OCI-LY1 (cell line): Measurements from ENCODE around the gene WHRN.

Experiments used
- H2AFZ ChIP-seq: fragments of 200-600 bp; sonication (generic), shearing (Covaris generic); 2 replicates; pipeline ENCODE4 v1.6.0; 2014; ENCODE audit warnings: antibody characterized with exemption, mild to moderate bottlenecking, low read length
- H3F3A ChIP-seq: fragments of 200-600 bp; sonication (generic), shearing (Covaris generic); 2 replicates; pipeline ENCODE4 v1.6.0; 2014; ENCODE audit warnings: mild to moderate bottlenecking, antibody characterized with exemption, low read length, moderate library complexity; ENCODE audit not compliant: insufficient read depth
- H3K27ac ChIP-seq: fragments of 200-600 bp; sonication (generic); 2 replicates; pipeline ENCODE4 v1.5.1; 2014; ENCODE audit warnings: low read length, mixed run types, mild to moderate bottlenecking, low read depth; ENCODE audit not compliant: poor library complexity, severe bottlenecking
- H3K27me3 ChIP-seq: fragments of 200-600 bp; sonication (generic); 2 replicates; pipeline ENCODE4 v1.6.0; 2014; ENCODE audit warnings: antibody characterized with exemption, mild to moderate bottlenecking, low read length, moderate library complexity; ENCODE audit not compliant: insufficient read depth
- H3K36me3 ChIP-seq: fragments of 200-600 bp; sonication (generic); 2 replicates; pipeline ENCODE4 v1.6.1; 2014; ENCODE audit warnings: mild to moderate bottlenecking, antibody characterized with exemption, low read length, moderate library complexity, mixed read lengths; ENCODE audit not compliant: insufficient read depth
- H3K4me1 ChIP-seq: fragments of 200-600 bp; sonication (generic); 2 replicates; pipeline ENCODE4 v1.5.1; 2014; ENCODE audit warnings: mild to moderate bottlenecking, low read length, moderate library complexity; ENCODE audit not compliant: insufficient read depth, severe bottlenecking
- H3K4me2 ChIP-seq: fragments of 200-600 bp; sonication (generic), shearing (Covaris generic); 2 replicates; pipeline ENCODE4 v1.6.1; 2014; ENCODE audit warnings: low read length
- H3K4me3 ChIP-seq: fragments of 200-600 bp; sonication (generic); 2 replicates; pipeline ENCODE4 v1.5.1; 2014; ENCODE audit warnings: low read length, low read depth, mild to moderate bottlenecking, mixed read lengths; ENCODE audit not compliant: poor library complexity, severe bottlenecking
- H3K79me2 ChIP-seq: fragments of 200-600 bp; shearing (Covaris generic); 2 replicates; pipeline ENCODE4 v1.6.1; 2016; ENCODE audit warnings: mixed run types, low read length, mixed read lengths; ENCODE audit not compliant: insufficient read depth
- H3K9ac ChIP-seq: fragments of 200-600 bp; sonication (generic), shearing (Covaris generic); 2 replicates; pipeline ENCODE4 v1.6.1; 2014; ENCODE audit warnings: mild to moderate bottlenecking, low read length, mixed read lengths
- H3K9me2 ChIP-seq: fragments of 200-600 bp; sonication (generic), shearing (Covaris generic); 2 replicates; pipeline ENCODE4 v1.6.1; 2014; ENCODE audit warnings: low read depth, mild to moderate bottlenecking, low read length, mixed read lengths
- H3K9me3 ChIP-seq: fragments of 200-600 bp; shearing (Covaris generic); 2 replicates; pipeline ENCODE4 v1.6.1; 2014; ENCODE audit warnings: low read length, mixed read lengths
- H4K20me1 ChIP-seq: fragments of 200-600 bp; sonication (generic), shearing (Covaris generic); 2 replicates; pipeline ENCODE4 v1.6.0; 2016; ENCODE audit warnings: mild to moderate bottlenecking, low read length; ENCODE audit not compliant: insufficient read depth
- CTCF ChIP-seq: fragments of 200-600 bp; sonication (generic), shearing (Covaris generic); IDR thresholded peaks from 2 replicates; pipeline ENCODE4 v1.5.1; 2017; ENCODE audit warnings: mild to moderate bottlenecking, antibody characterized with exemption, low read length, moderate library complexity, mixed read lengths
- EZH2 ChIP-seq: fragments of 200-600 bp; sonication (generic), shearing (Covaris generic); IDR thresholded peaks from 2 replicates; pipeline ENCODE4 v1.8.0; 2017; ENCODE audit warnings: borderline replicate concordance, mixed run types, mild to moderate bottlenecking, antibody characterized with exemption, low read length, moderate library complexity, mixed read lengths

The WHRN gene

GRCh38 chr9:114432323-114433067, 72.8 kb downstream of the WHRN start:
- no peak for TF ChIP-seq CTCF
- TF ChIP-seq EZH2, result no peak
- H3K4me1 ChIP-seq, result no peaks in the 10 kb centered on the region
- no peaks in the 10 kb centered on the region for H4K20me1 ChIP-seq
- H3K4me3 ChIP-seq, result no peak overlapping the region
- no peak overlapping the region for H3K4me2 ChIP-seq
- no peaks in the 10 kb centered on the region for H3K9me2 ChIP-seq
- H3K9me3 ChIP-seq, result no peaks in the 10 kb centered on the region
- H3K27me3 ChIP-seq, result peaks cover 3% of the 10 kb centered on the region; the same call in 1 of the 2 replicates
- H3K9ac ChIP-seq, result no peak overlapping the region
- H3K79me2 ChIP-seq, result no peaks in the 10 kb centered on the region
- no peak overlapping the region for H2AFZ ChIP-seq
- H3F3A ChIP-seq, result no peaks in the 10 kb centered on the region
- no peaks in the 10 kb centered on the region for H3K36me3 ChIP-seq
- no peak overlapping the region for H3K27ac ChIP-seq

GRCh38 chr9:114431770-114432169, 73.5 kb downstream of the WHRN start:
- Histone ChIP-seq H2AFZ (no peak overlapping the region), H3K36me3 (no peaks in the 10 kb centered on the region), H3K27me3 (peaks cover 3% of the 10 kb centered on the region; the same call in 1 of the 2 replicates), H4K20me1 (no peaks in the 10 kb centered on the region), H3K9me3 (no peaks in the 10 kb centered on the region), H3K4me1 (no peaks in the 10 kb centered on the region), H3K79me2 (no peaks in the 10 kb centered on the region), H3K4me3 (no peak overlapping the region), H3K9ac (no peak overlapping the region), H3K9me2 (no peaks in the 10 kb centered on the region), H3F3A (no peaks in the 10 kb centered on the region), H3K27ac (no peak overlapping the region), H3K4me2 (no peak overlapping the region)
- TF ChIP-seq EZH2 (no peak), CTCF (no peak)

GRCh38 chr9:114431003-114431402, 74.3 kb downstream of the WHRN start:
- Histone ChIP-seq H3K9me2 (no peaks in the 10 kb centered on the region), H3K9me3 (no peaks in the 10 kb centered on the region), H3K4me1 (no peaks in the 10 kb centered on the region), H3K36me3 (no peaks in the 10 kb centered on the region), H3K27me3 (peaks cover 3% of the 10 kb centered on the region; the same call in 1 of the 2 replicates), H3K4me2 (no peak overlapping the region), H3F3A (no peaks in the 10 kb centered on the region), H3K4me3 (no peak overlapping the region), H3K27ac (no peak overlapping the region), H4K20me1 (no peaks in the 10 kb centered on the region), H3K79me2 (no peaks in the 10 kb centered on the region), H2AFZ (no peak overlapping the region), H3K9ac (no peak overlapping the region)
- TF ChIP-seq EZH2 (no peak), CTCF (no peak)
